HL-60 (cell line): ENCODE data around the gene BAG5.

Experiments
- GABPA ChIP-seq: IDR thresholded peaks from 2 replicates; pipeline ENCODE4 v1.6.1; 2012; ENCODE audit warnings: low read depth
- POLR2AphosphoS5 ChIP-seq: IDR thresholded peaks from 2 replicates; pipeline ENCODE4 v1.6.1; 2012; ENCODE audit warnings: low read depth
- SPI1 ChIP-seq: IDR thresholded peaks from 2 replicates; pipeline ENCODE4 v1.6.1; 2012; ENCODE audit warnings: low read depth, mild to moderate bottlenecking, borderline replicate concordance
- TF ChIP-seq, protein P1 (sequence below): IDR thresholded peaks from one replicate; pipeline ENCODE4 v1.5.1; 2011; ENCODE audit warnings: low read length, control low read depth, inconsistent platforms; ENCODE audit not compliant: insufficient read depth
- TF ChIP-seq, protein P2 (sequence below): IDR thresholded peaks from 2 replicates; pipeline ENCODE4 v1.6.1; 2012; ENCODE audit warnings: low read depth; ENCODE audit not compliant: insufficient replicate concordance

DNA sequence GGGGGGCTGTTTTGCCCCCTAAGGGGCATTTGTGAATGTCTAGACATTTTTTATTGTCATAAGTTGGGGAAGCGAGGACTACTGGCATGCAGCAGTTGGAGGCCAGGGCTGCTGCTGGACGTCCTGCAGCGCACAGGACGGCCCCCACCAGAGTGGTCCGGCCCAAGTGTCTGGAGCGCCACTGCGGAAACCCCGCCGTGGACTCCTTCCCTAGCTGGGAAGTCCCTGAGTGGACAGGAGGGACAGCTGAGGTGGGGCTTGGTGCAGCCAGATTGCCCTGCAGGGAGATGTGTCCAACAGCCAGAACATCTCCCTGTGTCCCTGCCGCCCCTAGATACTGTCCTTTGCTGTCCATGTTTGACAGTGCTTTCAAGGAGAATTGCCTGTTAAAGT lies 45.3 kb downstream of the BAG5 start:
- TF ChIP-seq, protein P1, sequence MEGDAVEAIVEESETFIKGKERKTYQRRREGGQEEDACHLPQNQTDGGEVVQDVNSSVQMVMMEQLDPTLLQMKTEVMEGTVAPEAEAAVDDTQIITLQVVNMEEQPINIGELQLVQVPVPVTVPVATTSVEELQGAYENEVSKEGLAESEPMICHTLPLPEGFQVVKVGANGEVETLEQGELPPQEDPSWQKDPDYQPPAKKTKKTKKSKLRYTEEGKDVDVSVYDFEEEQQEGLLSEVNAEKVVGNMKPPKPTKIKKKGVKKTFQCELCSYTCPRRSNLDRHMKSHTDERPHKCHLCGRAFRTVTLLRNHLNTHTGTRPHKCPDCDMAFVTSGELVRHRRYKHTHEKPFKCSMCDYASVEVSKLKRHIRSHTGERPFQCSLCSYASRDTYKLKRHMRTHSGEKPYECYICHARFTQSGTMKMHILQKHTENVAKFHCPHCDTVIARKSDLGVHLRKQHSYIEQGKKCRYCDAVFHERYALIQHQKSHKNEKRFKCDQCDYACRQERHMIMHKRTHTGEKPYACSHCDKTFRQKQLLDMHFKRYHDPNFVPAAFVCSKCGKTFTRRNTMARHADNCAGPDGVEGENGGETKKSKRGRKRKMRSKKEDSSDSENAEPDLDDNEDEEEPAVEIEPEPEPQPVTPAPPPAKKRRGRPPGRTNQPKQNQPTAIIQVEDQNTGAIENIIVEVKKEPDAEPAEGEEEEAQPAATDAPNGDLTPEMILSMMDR: no peak
- TF ChIP-seq, protein P2, sequence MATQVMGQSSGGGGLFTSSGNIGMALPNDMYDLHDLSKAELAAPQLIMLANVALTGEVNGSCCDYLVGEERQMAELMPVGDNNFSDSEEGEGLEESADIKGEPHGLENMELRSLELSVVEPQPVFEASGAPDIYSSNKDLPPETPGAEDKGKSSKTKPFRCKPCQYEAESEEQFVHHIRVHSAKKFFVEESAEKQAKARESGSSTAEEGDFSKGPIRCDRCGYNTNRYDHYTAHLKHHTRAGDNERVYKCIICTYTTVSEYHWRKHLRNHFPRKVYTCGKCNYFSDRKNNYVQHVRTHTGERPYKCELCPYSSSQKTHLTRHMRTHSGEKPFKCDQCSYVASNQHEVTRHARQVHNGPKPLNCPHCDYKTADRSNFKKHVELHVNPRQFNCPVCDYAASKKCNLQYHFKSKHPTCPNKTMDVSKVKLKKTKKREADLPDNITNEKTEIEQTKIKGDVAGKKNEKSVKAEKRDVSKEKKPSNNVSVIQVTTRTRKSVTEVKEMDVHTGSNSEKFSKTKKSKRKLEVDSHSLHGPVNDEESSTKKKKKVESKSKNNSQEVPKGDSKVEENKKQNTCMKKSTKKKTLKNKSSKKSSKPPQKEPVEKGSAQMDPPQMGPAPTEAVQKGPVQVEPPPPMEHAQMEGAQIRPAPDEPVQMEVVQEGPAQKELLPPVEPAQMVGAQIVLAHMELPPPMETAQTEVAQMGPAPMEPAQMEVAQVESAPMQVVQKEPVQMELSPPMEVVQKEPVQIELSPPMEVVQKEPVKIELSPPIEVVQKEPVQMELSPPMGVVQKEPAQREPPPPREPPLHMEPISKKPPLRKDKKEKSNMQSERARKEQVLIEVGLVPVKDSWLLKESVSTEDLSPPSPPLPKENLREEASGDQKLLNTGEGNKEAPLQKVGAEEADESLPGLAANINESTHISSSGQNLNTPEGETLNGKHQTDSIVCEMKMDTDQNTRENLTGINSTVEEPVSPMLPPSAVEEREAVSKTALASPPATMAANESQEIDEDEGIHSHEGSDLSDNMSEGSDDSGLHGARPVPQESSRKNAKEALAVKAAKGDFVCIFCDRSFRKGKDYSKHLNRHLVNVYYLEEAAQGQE: no peak
- TF ChIP-seq POLR2AphosphoS5 (no peak), GABPA (no peak), SPI1 (no peak)
